ENCODE results near the gene ASIC2.

- TF ChIP-seq CTCF (IDR thresholded peaks at IDR 0.05) (no peak), POLR2A (IDR thresholded peaks at IDR 0.05) (no peak)
Observed at GRCh38 chr17:33179151-33179550, 113.9 kb downstream of the ASIC2 start.
